Smooth muscle cell (in vitro differentiated cells): ENCODE results near the gene KCNJ6. TPM values are rescaled to one million over a fixed set of nuclear protein-coding genes. Genes with fewer than 3 reads are reported as not detected.
A peak's percentile ranks its signal among the peaks of the same experiment; 100 is the strongest.

Experiments
- DNase-seq: peaks from one replicate; lab custom pipeline; 2025; ENCODE audit not compliant: unreplicated experiment; lab: John Stamatoyannopoulos, UW
- H2AFZ ChIP-seq: fragments of 200-600 bp; sonication (generic); 2 replicates; pipeline ENCODE4 v1.6.0; 2016; ENCODE audit warnings: antibody characterized with exemption, low read depth, mild to moderate bottlenecking
- H3F3A ChIP-seq: fragments of 200-600 bp; sonication (generic); 2 replicates; pipeline ENCODE4 v1.6.0; 2017; ENCODE audit warnings: antibody characterized with exemption, low read depth
- H3K27ac ChIP-seq: fragments of 200-600 bp; sonication (generic); 2 replicates; pipeline ENCODE4 v1.5.1; 2016; ENCODE audit warnings: low read depth, mild to moderate bottlenecking
- H3K27me3 ChIP-seq: fragments of 200-600 bp; sonication (generic); 2 replicates; pipeline ENCODE4 v1.6.1; 2016; ENCODE audit warnings: low read depth, mild to moderate bottlenecking
- H3K36me3 ChIP-seq: fragments of 200-600 bp; sonication (generic); 2 replicates; pipeline ENCODE4 v1.5.1; 2016; ENCODE audit warnings: low read depth
- H3K4me1 ChIP-seq: fragments of 200-600 bp; sonication (generic); 2 replicates; pipeline ENCODE4 v1.5.1; 2016; ENCODE audit warnings: low read depth
- H3K4me2 ChIP-seq: fragments of 200-600 bp; sonication (generic); 2 replicates; pipeline ENCODE4 v1.6.0; 2016; ENCODE audit warnings: mild to moderate bottlenecking
- H3K4me3 ChIP-seq: fragments of 200-600 bp; sonication (generic); 2 replicates; pipeline ENCODE4 v1.5.1; 2016; ENCODE audit warnings: mild to moderate bottlenecking
- H3K79me2 ChIP-seq: fragments of 200-600 bp; sonication (generic); 2 replicates; pipeline ENCODE4 v1.6.0; 2016; ENCODE audit warnings: low read depth, mild to moderate bottlenecking
- H3K9ac ChIP-seq: fragments of 200-600 bp; sonication (generic); 2 replicates; pipeline ENCODE4 v1.6.0; 2016; ENCODE audit warnings: low read depth
- H3K9me3 ChIP-seq: fragments of 200-600 bp; sonication (generic); replicated peaks from 2 replicates; pipeline ENCODE4 v1.5.1; 2016; ENCODE audit warnings: low read depth
- H4K20me1 ChIP-seq: fragments of 200-600 bp; sonication (generic); 2 replicates; pipeline ENCODE4 v1.6.0; 2016; ENCODE audit warnings: low read depth
- WGBS: methylation state at CpG from one replicate; pipeline ENCODE4 v1.1.7; 2016; ENCODE audit warnings: low lambda C conversion rate; 5-methylcytosine and 5-hydroxymethylcytosine counted together
- polyA plus RNA-seq: library from polyadenylated mRNA; unstranded; fragments of >200 nt; fragmentation: Nextera tagmentation; extraction: Ambion mirVana; gene quantifications from 2 replicates; pipeline ENCODE4 v1.2.1, GENCODE V29; 2016
- total RNA-seq: library from RNA; depleted of rRNA; stranded (reverse); fragments of >200 nt; gene quantifications from 2 replicates; pipeline ENCODE4 v1.2.3, GENCODE V29; 2014
- TF ChIP-seq, protein P1 (sequence below): fragments of 200-600 bp; sonication (generic); IDR thresholded peaks from 2 replicates; pipeline ENCODE4 v1.5.1; 2017; ENCODE audit warnings: borderline replicate concordance, mild to moderate bottlenecking, antibody characterized with exemption; ENCODE audit not compliant: insufficient read depth, poor library complexity, severe bottlenecking

Gene KCNJ6
- total and polyA plus RNA-seq, 2 experiments from 2014 or later, result 0.15 to 0.27 TPM

DNA sequence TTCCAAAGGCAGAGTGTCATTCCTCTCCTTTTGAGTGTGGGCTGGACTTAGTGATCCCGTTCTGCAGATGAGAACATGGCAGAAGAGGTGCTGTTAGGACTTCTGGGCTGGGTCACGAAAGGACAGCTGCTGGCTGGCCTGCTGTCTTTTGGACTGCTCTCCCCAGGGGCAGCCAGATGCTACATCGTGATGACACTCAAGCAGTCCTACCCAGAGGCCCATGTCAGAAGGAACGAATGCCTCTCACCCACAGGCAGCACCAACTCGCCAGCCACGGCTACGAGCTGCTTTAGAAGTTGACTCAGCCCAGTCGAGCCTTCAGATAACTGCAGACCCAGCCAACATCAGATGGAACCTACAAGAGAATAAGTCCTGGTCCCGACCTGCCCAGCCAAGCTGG, 156.5 kb downstream of the KCNJ6 start:
- Histone ChIP-seq H3K27me3 (no peaks in the 10 kb centered on the region), H3F3A (no peaks in the 10 kb centered on the region), H3K27ac (no peak overlapping the region), H3K4me1 (no peaks in the 10 kb centered on the region), H2AFZ (no peak overlapping the region), H3K36me3 (no peaks in the 10 kb centered on the region), H3K4me2 (no peak overlapping the region), H3K9ac (no peak overlapping the region), H4K20me1 (no peaks in the 10 kb centered on the region), H3K9me3 (no peaks in the 10 kb centered on the region), H3K4me3 (no peak overlapping the region), H3K79me2 (no peaks in the 10 kb centered on the region)
- TF ChIP-seq, protein P1, sequence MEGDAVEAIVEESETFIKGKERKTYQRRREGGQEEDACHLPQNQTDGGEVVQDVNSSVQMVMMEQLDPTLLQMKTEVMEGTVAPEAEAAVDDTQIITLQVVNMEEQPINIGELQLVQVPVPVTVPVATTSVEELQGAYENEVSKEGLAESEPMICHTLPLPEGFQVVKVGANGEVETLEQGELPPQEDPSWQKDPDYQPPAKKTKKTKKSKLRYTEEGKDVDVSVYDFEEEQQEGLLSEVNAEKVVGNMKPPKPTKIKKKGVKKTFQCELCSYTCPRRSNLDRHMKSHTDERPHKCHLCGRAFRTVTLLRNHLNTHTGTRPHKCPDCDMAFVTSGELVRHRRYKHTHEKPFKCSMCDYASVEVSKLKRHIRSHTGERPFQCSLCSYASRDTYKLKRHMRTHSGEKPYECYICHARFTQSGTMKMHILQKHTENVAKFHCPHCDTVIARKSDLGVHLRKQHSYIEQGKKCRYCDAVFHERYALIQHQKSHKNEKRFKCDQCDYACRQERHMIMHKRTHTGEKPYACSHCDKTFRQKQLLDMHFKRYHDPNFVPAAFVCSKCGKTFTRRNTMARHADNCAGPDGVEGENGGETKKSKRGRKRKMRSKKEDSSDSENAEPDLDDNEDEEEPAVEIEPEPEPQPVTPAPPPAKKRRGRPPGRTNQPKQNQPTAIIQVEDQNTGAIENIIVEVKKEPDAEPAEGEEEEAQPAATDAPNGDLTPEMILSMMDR, result no peak
- DNase-seq, result no peak
- 93% methylated on average over 9 of the region's 9 CpGs for WGBS

DNA sequence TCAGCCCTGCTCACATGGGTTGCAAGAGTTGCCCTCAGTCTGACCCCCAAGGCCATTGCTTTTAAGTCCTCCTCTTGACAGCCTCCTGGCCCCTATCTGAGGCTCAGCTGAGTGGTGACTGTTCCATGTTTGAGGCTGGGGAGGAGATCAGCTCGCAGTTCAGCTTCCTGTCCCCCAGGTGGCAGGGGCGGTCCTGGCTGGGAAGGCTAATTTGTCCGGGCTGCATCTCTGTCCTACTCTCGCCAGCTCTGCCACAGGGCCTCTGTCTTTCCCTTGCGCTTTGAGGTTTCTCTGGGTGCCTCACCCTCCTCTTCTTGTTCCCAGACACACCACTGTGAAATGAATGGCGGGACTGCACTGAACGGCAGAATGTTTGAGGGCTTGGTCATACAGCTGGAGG, 157.3 kb downstream of the KCNJ6 start:
- WGBS, result 33% methylated on average over 7 of the region's 7 CpGs
- no peak overlapping the region for H3K9ac ChIP-seq
- no peak overlapping the region for H3K4me2 ChIP-seq
- H3F3A ChIP-seq, result no peaks in the 10 kb centered on the region
- no peaks in the 10 kb centered on the region for H3K4me1 ChIP-seq
- H3K79me2 ChIP-seq, result no peaks in the 10 kb centered on the region
- no peak overlapping the region for H3K4me3 ChIP-seq
- H3K27ac ChIP-seq, result no peak overlapping the region
- no peaks in the 10 kb centered on the region for H3K9me3 ChIP-seq
- H4K20me1 ChIP-seq, result no peaks in the 10 kb centered on the region
- no peak overlapping the region for H2AFZ ChIP-seq
- no peaks in the 10 kb centered on the region for H3K36me3 ChIP-seq
- DNase-seq, result no peak
- TF ChIP-seq, protein P1, result peak; percentile 64
- no peaks in the 10 kb centered on the region for H3K27me3 ChIP-seq

- Histone ChIP-seq H3K4me1 (no peaks in the 10 kb centered on the region), H3K4me3 (no peak overlapping the region), H3K36me3 (no peaks in the 10 kb centered on the region), H3K9me3 (no peaks in the 10 kb centered on the region), H3K27ac (no peak overlapping the region), H2AFZ (no peak overlapping the region), H4K20me1 (no peaks in the 10 kb centered on the region), H3K27me3 (no peaks in the 10 kb centered on the region), H3F3A (no peaks in the 10 kb centered on the region), H3K9ac (no peak overlapping the region), H3K4me2 (no peak overlapping the region), H3K79me2 (no peaks in the 10 kb centered on the region)
- 91% methylated on average over 11 of the region's 11 CpGs for WGBS
- DNase-seq, result no peak
- TF ChIP-seq, protein P1, result no peak
Observed at GRCh38 chr21:37757606-37758376, 158.5 kb downstream of the KCNJ6 start.

DNA sequence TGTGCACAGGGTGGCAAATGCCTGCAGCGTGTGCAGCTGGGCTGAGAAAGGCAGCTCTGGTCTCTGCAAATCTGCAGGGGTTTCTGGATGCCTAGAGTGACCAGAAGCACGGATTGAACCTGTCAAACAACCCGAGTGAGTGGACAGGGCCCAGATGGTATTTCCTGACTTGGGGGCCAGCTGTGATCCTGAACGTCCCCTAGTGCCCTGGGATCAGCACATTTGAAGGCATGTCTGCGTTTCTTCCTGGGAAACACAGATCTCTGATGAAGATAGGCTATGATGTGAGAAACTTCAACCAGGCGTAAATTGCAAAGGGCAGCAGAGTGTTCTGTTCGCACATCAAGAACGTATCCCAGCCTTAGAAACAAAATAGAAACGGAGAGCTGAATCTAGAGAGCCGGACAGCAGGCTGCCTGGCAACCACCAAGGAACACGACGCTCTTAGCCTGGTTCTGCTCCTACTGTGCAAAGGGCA, 163.1 kb downstream of the KCNJ6 start:
- Histone ChIP-seq H3K79me2 (no peaks in the 10 kb centered on the region), H3K4me1 (no peaks in the 10 kb centered on the region), H3K4me3 (no peak overlapping the region), H3F3A (no peaks in the 10 kb centered on the region), H3K9ac (no peak overlapping the region), H3K27me3 (no peaks in the 10 kb centered on the region), H3K27ac (no peak overlapping the region), H2AFZ (no peak overlapping the region), H3K9me3 (no peaks in the 10 kb centered on the region), H3K4me2 (no peak overlapping the region), H4K20me1 (no peaks in the 10 kb centered on the region), H3K36me3 (no peaks in the 10 kb centered on the region)
- DNase-seq, result no peak
- 46% methylated on average over 12 of the region's 12 CpGs for WGBS
- TF ChIP-seq, protein P1, result no peak
